Hepatocyte (in vitro differentiated cells): ENCODE results near the gene IGLL5. TPM values are rescaled to one million over a fixed set of nuclear protein-coding genes. Genes with fewer than 3 reads are reported as not detected.

ENCODE experiments used
- DNase-seq: peaks from one replicate; pipeline ENCODE4 v3.0.0-alpha.2; 2016; ENCODE audit warnings: low spot score
- H2AFZ ChIP-seq: fragments of 200-600 bp; sonication (generic); 2 replicates; pipeline ENCODE4 v1.6.0; 2016; ENCODE audit warnings: antibody characterized with exemption, mild to moderate bottlenecking
- H3K27ac ChIP-seq: fragments of 200-600 bp; sonication (generic); 2 replicates; pipeline ENCODE4 v1.5.1; 2016; ENCODE audit warnings: mild to moderate bottlenecking
- H3K27me3 ChIP-seq: fragments of 200-600 bp; sonication (generic); 2 replicates; pipeline ENCODE4 v1.6.1; 2016
- H3K36me3 ChIP-seq: fragments of 200-600 bp; sonication (generic); replicated peaks from 2 replicates; pipeline ENCODE4 v1.5.1; 2016; ENCODE audit warnings: low read depth; ENCODE audit not compliant: insufficient read depth
- H3K4me1 ChIP-seq: fragments of 200-600 bp; sonication (generic); 2 replicates; pipeline ENCODE4 v1.5.1; 2016; ENCODE audit warnings: mild to moderate bottlenecking, moderate library complexity; ENCODE audit not compliant: insufficient read depth
- H3K4me2 ChIP-seq: fragments of 200-600 bp; sonication (generic); 2 replicates; pipeline ENCODE4 v1.6.0; 2016
- H3K4me3 ChIP-seq: fragments of 200-600 bp; sonication (generic); 2 replicates; pipeline ENCODE4 v1.5.1; 2016; ENCODE audit warnings: mild to moderate bottlenecking
- H3K79me2 ChIP-seq: fragments of 200-600 bp; sonication (generic); 2 replicates; pipeline ENCODE4 v1.6.0; 2017; ENCODE audit warnings: mild to moderate bottlenecking
- H3K9me2 ChIP-seq: fragments of 200-600 bp; sonication (generic); replicated peaks from 2 replicates; pipeline ENCODE4 v1.6.0; 2017; ENCODE audit warnings: mild to moderate bottlenecking; ENCODE audit not compliant: insufficient read depth
- H3K9me3 ChIP-seq: fragments of 200-600 bp; sonication (generic); 2 replicates; pipeline ENCODE4 v1.5.1; 2016; ENCODE audit warnings: low read depth, mild to moderate bottlenecking
- H4K20me1 ChIP-seq: fragments of 200-600 bp; sonication (generic); 2 replicates; pipeline ENCODE4 v1.6.0; 2016; ENCODE audit warnings: mild to moderate bottlenecking; ENCODE audit not compliant: insufficient read depth, poor library complexity, severe bottlenecking
- CTCF ChIP-seq: fragments of 200-600 bp; sonication (generic); IDR thresholded peaks from 2 replicates; pipeline ENCODE4 v1.5.1; 2016; ENCODE audit warnings: antibody characterized with exemption, mild to moderate bottlenecking; ENCODE audit not compliant: poor library complexity
- EZH2 ChIP-seq: fragments of 200-600 bp; sonication (generic); IDR thresholded peaks from 2 replicates; pipeline ENCODE4 v1.6.1; 2016; ENCODE audit warnings: antibody characterized with exemption, mild to moderate bottlenecking, borderline replicate concordance
- EZH2phosphoT487 ChIP-seq: fragments of 200-600 bp; sonication (generic); IDR thresholded peaks from one replicate; pipeline ENCODE4 v1.6.1; 2018; ENCODE audit warnings: antibody characterized with exemption, mild to moderate bottlenecking, low read depth, moderate library complexity; ENCODE audit not compliant: unreplicated experiment, severe bottlenecking
- WGBS: methylation state at CpG from one replicate; pipeline ENCODE4 v1.1.6; 2016; ENCODE audit warnings: low lambda C conversion rate; ENCODE audit errors: missing lambda C conversion rate; 5-methylcytosine and 5-hydroxymethylcytosine counted together
- polyA plus RNA-seq: library from polyadenylated mRNA; unstranded; fragments of >200 nt; fragmentation: Nextera tagmentation; extraction: Ambion mirVana; gene quantifications from 2 replicates; pipeline ENCODE4 v1.2.1, GENCODE V29; 2016
- total RNA-seq: library from RNA; depleted of rRNA; stranded (reverse); fragments of >200 nt; gene quantifications from 2 replicates; pipeline ENCODE4 v1.2.3, GENCODE V29; 2014

IGLL5 gene
- total and polyA plus RNA-seq, 2 experiments from 2014 or later, result not detected

GRCh38 chr22:22912135-22912987 lies 24.7 kb downstream of the IGLL5 start:
- H3K27me3 ChIP-seq, result no peaks in the 10 kb centered on the region
- WGBS, result 90% methylated on average over 8 of the region's 8 CpGs

GRCh38 chr22:22912988-22913253 lies 25.3 kb downstream of the IGLL5 start:
- H3K79me2 ChIP-seq, result no peaks in the 10 kb centered on the region
- H2AFZ ChIP-seq, result no peak overlapping the region
- DNase-seq, result no peak
- H3K4me1 ChIP-seq, result no peaks in the 10 kb centered on the region
- H3K27me3 ChIP-seq, result no peaks in the 10 kb centered on the region
- WGBS, result 89% methylated on average over 7 of the region's 7 CpGs
- no peaks in the 10 kb centered on the region for H4K20me1 ChIP-seq
- TF ChIP-seq EZH2phosphoT487 (no peak), CTCF (no peak), EZH2 (no peak)
- H3K27ac ChIP-seq, result no peak overlapping the region
- no peaks in the 10 kb centered on the region for H3K36me3 ChIP-seq
- H3K4me3 ChIP-seq, result no peak overlapping the region
- no peaks in the 10 kb centered on the region for H3K9me3 ChIP-seq
- no peak overlapping the region for H3K4me2 ChIP-seq
- no peaks in the 10 kb centered on the region for H3K9me2 ChIP-seq

More at GRCh38 chr22:22912135-22912987, 24.7 kb downstream of the IGLL5 start:
- no peak overlapping the region for H3K4me2 ChIP-seq
- H3K4me3 ChIP-seq, result no peak overlapping the region
- no peaks in the 10 kb centered on the region for H3K36me3 ChIP-seq
- H3K9me2 ChIP-seq, result no peaks in the 10 kb centered on the region
- H2AFZ ChIP-seq, result no peak overlapping the region
- H3K79me2 ChIP-seq, result no peaks in the 10 kb centered on the region
- no peaks in the 10 kb centered on the region for H3K9me3 ChIP-seq
- no peak for DNase-seq
- no peak overlapping the region for H3K27ac ChIP-seq
- H4K20me1 ChIP-seq, result no peaks in the 10 kb centered on the region
- no peaks in the 10 kb centered on the region for H3K4me1 ChIP-seq
- TF ChIP-seq EZH2phosphoT487 (no peak), CTCF (no peak), EZH2 (no peak)

DNA sequence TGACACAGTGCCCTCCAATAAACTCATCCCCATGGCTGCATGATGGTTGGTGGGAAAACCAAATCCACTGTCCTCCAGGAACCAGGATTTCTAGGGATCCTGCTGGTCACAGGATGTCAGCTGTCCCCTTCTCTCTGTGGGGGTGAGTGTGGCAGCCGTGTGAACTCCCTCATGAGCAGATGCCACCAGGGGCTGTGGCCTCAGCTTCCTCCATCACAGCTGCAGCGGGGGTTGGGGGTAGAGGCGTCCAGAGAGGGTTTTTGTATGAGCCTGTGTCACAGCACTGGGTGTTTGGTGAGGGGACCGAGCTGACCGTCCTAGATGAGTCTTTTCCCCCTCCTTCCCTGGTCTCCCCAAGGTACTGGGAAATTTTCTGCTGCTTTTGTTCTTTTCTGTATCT lies 26.4 kb downstream of the IGLL5 start:
- TF ChIP-seq CTCF, result no peak
- TF ChIP-seq EZH2phosphoT487, result no peak
- no peak for TF ChIP-seq EZH2
- no peak overlapping the region for H2AFZ ChIP-seq
- no peak overlapping the region for H3K4me3 ChIP-seq
- no peak for DNase-seq
- H3K27me3 ChIP-seq, result no peaks in the 10 kb centered on the region
- H3K36me3 ChIP-seq, result no peaks in the 10 kb centered on the region
- no peak overlapping the region for H3K27ac ChIP-seq
- no peak overlapping the region for H3K4me2 ChIP-seq
- H3K4me1 ChIP-seq, result no peaks in the 10 kb centered on the region
- no peaks in the 10 kb centered on the region for H3K9me3 ChIP-seq
- WGBS, result 88% methylated on average over 5 of the region's 5 CpGs
- no peaks in the 10 kb centered on the region for H4K20me1 ChIP-seq
- H3K79me2 ChIP-seq, result no peaks in the 10 kb centered on the region
- H3K9me2 ChIP-seq, result no peaks in the 10 kb centered on the region
